ENCODE data around the gene CMIP. TPM values are rescaled to one million over a fixed set of nuclear protein-coding genes. Genes with fewer than 3 reads are reported as not detected.

CMIP gene
- total RNA-seq, 1 donor from 2014 or later, result 27.7 TPM

DNA sequence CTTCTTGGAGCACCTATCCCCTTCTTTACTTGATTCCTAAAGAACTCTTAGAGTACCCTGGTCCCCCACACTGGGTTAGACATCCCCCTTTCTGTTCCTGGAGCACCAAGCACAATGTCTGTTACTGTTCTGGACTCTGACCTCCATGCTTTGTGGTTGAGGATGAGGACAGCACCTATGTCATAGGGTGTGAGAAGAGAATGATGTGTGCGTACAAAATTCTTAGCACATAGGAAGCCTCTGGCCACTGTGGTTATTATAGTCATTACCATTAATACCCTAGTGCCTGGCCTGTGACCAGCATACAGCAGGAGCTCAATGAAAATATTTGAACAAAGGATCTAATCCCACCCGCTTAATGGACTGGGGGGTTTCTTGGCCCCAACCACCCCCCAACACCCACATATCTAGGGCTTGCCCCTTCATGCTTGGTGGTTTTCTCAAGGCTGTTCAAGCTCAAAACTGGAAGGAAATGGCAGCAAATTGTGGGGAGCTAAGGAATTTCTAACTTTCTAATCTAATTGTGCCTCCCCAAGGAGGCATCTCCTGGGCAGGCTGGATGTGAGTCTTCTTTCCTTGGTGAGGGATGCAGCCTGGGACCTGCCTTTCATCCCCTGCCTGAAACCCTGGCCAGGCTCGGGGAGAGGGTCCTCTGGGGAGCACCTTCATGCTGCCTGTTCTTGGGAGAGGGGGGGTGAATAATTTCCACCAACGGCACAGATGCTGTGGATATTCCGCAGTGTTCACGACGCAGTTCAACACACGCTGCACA, 1.5 kb upstream of the CMIP start:
- no peak for TF ChIP-seq CTCF (IDR thresholded peaks at IDR 0.05; ENCODE audit: insufficient read depth, low read length, poor library complexity, severe bottlenecking)
- no peak overlapping the region for H3K4me3 ChIP-seq (ENCODE audit: low read depth, low read length)
- H3K27me3 ChIP-seq (ENCODE audit: control insufficient read depth, insufficient read depth, low read length), result peaks cover 9% of the 10 kb centered on the region
- no peaks in the 10 kb centered on the region for H3K36me3 ChIP-seq (ENCODE audit: control insufficient read depth, insufficient read depth, low read length)
- DNase-seq (ENCODE audit: low read depth), result no peak

- no peak for DNase-seq (ENCODE audit: low read depth)
- H3K27me3 ChIP-seq (ENCODE audit: control insufficient read depth, insufficient read depth, low read length), result peaks cover 9% of the 10 kb centered on the region
- peak overlapping the region; percentile 63 for H3K4me3 ChIP-seq (ENCODE audit: low read depth, low read length)
- no peak for TF ChIP-seq CTCF (IDR thresholded peaks at IDR 0.05; ENCODE audit: insufficient read depth, low read length, poor library complexity, severe bottlenecking)
- H3K36me3 ChIP-seq (ENCODE audit: control insufficient read depth, insufficient read depth, low read length), result no peaks in the 10 kb centered on the region
These were observed 740 bp upstream of the CMIP start for GRCh38 chr16:81443688-81444447.

GRCh38 chr16:81445143-81445961, 744 bp downstream of the CMIP start:
- no peaks in the 10 kb centered on the region for H3K36me3 ChIP-seq (ENCODE audit: control insufficient read depth, insufficient read depth, low read length)
- H3K4me3 ChIP-seq (ENCODE audit: low read depth, low read length), result peak overlapping the region; percentile 63
- H3K27me3 ChIP-seq (ENCODE audit: control insufficient read depth, insufficient read depth, low read length), result peaks cover 9% of the 10 kb centered on the region
- peak; percentile 29 for TF ChIP-seq CTCF (IDR thresholded peaks at IDR 0.05; ENCODE audit: insufficient read depth, low read length, poor library complexity, severe bottlenecking)
- DNase-seq (ENCODE audit: low read depth), result no peak

DNA sequence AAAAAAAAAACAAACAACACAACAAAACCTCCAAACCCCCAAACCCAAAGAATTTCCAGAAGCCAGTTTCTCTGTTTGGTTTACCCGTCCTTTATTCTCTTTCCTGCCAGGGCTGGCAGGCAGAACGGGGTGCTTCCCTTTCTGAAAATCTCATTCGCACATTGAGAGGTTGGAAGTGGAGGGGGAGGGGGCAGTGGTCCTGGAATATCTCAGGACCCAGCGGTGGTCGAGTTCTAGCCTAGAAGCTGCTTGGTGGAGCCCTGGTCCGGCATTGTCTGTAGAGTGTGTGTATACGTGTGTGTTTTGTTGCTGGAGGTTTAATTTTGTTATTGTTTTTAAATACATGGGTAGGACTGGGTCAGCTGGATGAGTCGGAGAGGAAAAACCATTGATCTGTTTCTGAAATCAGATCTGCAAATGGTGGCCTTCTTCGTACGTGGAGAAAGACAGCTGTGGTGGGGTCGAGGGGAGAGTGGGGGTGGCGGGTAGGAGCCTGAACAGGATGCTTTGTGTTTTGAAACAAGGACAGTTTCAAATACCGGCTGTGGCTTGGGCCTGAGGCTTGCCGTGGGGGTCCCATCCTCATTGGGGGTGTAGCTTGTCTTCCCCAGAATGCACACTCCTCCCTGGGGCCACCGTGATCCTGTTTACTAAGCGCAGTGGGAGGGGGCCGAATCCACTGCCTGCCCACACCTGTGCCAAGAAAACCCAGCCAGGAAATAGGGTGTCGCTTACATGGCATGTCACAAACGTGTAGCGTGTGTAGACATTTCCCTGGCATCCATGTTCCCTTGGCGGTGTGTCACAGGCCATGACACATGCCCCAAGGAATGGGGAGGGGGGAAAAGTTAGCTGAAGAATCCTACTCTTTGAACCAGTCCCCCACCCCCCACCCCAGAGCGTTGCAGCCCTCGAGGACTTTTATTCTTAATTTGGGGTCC, 1.6 kb downstream of the CMIP start:
- peak overlapping the region; percentile 63 for H3K4me3 ChIP-seq (ENCODE audit: low read depth, low read length)
- DNase-seq (ENCODE audit: low read depth), result no peak
- peaks cover 6% of the 10 kb centered on the region for H3K27me3 ChIP-seq (ENCODE audit: control insufficient read depth, insufficient read depth, low read length)
- TF ChIP-seq CTCF (IDR thresholded peaks at IDR 0.05; ENCODE audit: insufficient read depth, low read length, poor library complexity, severe bottlenecking), result no peak
- H3K36me3 ChIP-seq (ENCODE audit: control insufficient read depth, insufficient read depth, low read length), result no peaks in the 10 kb centered on the region

DNA sequence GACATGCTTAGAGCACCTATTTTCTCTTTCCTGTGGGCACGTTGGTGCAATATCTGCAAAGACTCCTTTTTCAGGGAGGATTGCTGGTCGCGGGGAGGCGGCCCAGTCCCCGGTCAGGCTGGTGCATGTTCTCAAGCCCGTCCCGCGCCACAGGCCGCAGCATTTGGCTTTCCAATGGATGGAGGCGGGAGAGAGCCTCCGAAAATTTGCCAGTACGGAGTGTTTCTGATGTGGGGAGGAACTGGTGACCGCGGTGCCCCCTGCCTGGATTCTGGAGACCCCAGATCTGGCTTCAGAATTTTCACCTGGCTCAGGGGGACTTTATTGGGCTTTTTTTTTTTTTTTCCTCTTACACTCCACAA, 2.3 kb downstream of the CMIP start:
- Histone ChIP-seq H3K4me3 (ENCODE audit: low read depth, low read length) (peak overlapping the region; percentile 63), H3K27me3 (ENCODE audit: control insufficient read depth, insufficient read depth, low read length) (peaks cover 3% of the 10 kb centered on the region), H3K36me3 (ENCODE audit: control insufficient read depth, insufficient read depth, low read length) (no peaks in the 10 kb centered on the region)
- no peak for DNase-seq (ENCODE audit: low read depth)
- no peak for TF ChIP-seq CTCF (IDR thresholded peaks at IDR 0.05; ENCODE audit: insufficient read depth, low read length, poor library complexity, severe bottlenecking)
